GM19372 (cell line): ENCODE data around the gene SKP1.

Source experiments
- ATAC-seq: cut with Tn5 transposase; IDR thresholded peaks from one replicate; pipeline ENCODE4 v1.9.1; 2021; ENCODE audit warnings: mild to moderate bottlenecking, low read depth, moderate library complexity; ENCODE audit not compliant: unreplicated experiment

SKP1 gene

GRCh38 chr5:134131578-134132350 is 45.0 kb downstream of the SKP1 start:
- ATAC-seq = no peak

- ATAC-seq = no peak
Measured at GRCh38 chr5:134131165-134131564, 45.6 kb downstream of the SKP1 start.

- no peak for ATAC-seq
Measured at GRCh38 chr5:134130239-134130945, 46.4 kb downstream of the SKP1 start.

GRCh38 chr5:134129411-134130238 is 47.1 kb downstream of the SKP1 start:
- ATAC-seq = no peak

- no peak for ATAC-seq
Measured at GRCh38 chr5:134128648-134128995, 48.1 kb downstream of the SKP1 start.

- ATAC-seq = no peak
Measured at GRCh38 chr5:134127988-134128647, 48.6 kb downstream of the SKP1 start.

- no peak for ATAC-seq
Measured at GRCh38 chr5:134127376-134127861, 49.3 kb downstream of the SKP1 start.

GRCh38 chr5:134125039-134126015 is 51.4 kb downstream of the SKP1 start:
- no peak for ATAC-seq

GRCh38 chr5:134124289-134125038 is 52.3 kb downstream of the SKP1 start:
- no peak for ATAC-seq

- no peak for ATAC-seq
Measured at GRCh38 chr5:134123360-134123759, 53.4 kb downstream of the SKP1 start.

- ATAC-seq = no peak
Measured at GRCh38 chr5:134122530-134122929, 54.2 kb downstream of the SKP1 start.

GRCh38 chr5:134120386-134121138 is 56.2 kb downstream of the SKP1 start:
- ATAC-seq = no peak

GRCh38 chr5:134119720-134120119 is 57.0 kb downstream of the SKP1 start:
- no peak for ATAC-seq

- ATAC-seq = no peak
Measured at GRCh38 chr5:134118212-134118835, 58.4 kb downstream of the SKP1 start.

- no peak for ATAC-seq
Measured at GRCh38 chr5:134116789-134117761, 59.7 kb downstream of the SKP1 start.

- ATAC-seq = no peak
Measured at GRCh38 chr5:134116286-134116685, 60.5 kb downstream of the SKP1 start.
